Uterus (tissue), 4 donors: Measurements from ENCODE around the gene KANSL1. TPM values are rescaled to one million over a fixed set of nuclear protein-coding genes. Genes with fewer than 3 reads are reported as not detected.
"Not testable (repeated sequence)": the region's sequence is repeated elsewhere in the genome, so short reads cannot be mapped to it uniquely, and the experiment has no call there.

Experiments used
- DNase-seq, 2 donors: peaks; one replicate each; pipeline ENCODE4 v3.0.0-alpha.2; 2019 to 2020
- H3K27ac ChIP-seq, 2 donors: fragments of 200-600 bp; sonication (generic); 1 replicate in 1 of 2; 2 replicates in 1 of 2; pipeline ENCODE4 v1.5.1; 2016 to 2018
- H3K27me3 ChIP-seq, 2 donors: fragments of 200-600 bp; sonication (generic); one replicate each; pipeline ENCODE4 v1.5.1; 2018 to 2019; ENCODE audit warnings: control low read depth in 1 of 2
- H3K36me3 ChIP-seq, 2 donors: fragments of 200-600 bp; sonication (generic); one replicate each; pipeline ENCODE4 v1.5.1; 2019; ENCODE audit warnings: control low read depth in 1 of 2
- H3K4me1 ChIP-seq, 2 donors: fragments of 200-600 bp; sonication (generic); one replicate each; pipeline ENCODE4 v1.5.1; 2018 to 2019; ENCODE audit warnings: control low read depth in 1 of 2
- H3K4me3 ChIP-seq, 2 donors: fragments of 200-600 bp; sonication (generic); 1 replicate in 1 of 2; 2 replicates in 1 of 2; pipeline ENCODE4 v1.5.1; 2018 to 2019; ENCODE audit warnings: mild to moderate bottlenecking in 1 of 2
- H3K9me3 ChIP-seq, 2 donors: fragments of 200-600 bp; sonication (generic); one replicate each; pipeline ENCODE4 v1.5.1; 2019; ENCODE audit warnings: control low read depth in 1 of 2
- CTCF ChIP-seq, 4 experiments: fragments of 200-600 bp in 2 of 4; fragments of 450-650 bp in 2 of 4; sonication (generic) in 2 of 4; IDR thresholded peaks; one replicate each; pipeline ENCODE4 v1.5.1; 2016 to 2019; ENCODE audit warnings: antibody characterized with exemption in 4 of 4, mild to moderate bottlenecking in 2 of 4, moderate library complexity in 1 of 4
- POLR2A ChIP-seq, 2 donors: fragments of 450-650 bp; IDR thresholded peaks; one replicate each; pipeline ENCODE4 v1.6.1; 2016; ENCODE audit warnings: antibody characterized with exemption in 2 of 2, mild to moderate bottlenecking in 1 of 2, moderate library complexity in 1 of 2
- intact Hi-C: fragments of 100-400 bp; cut with DNase I; formaldehyde crosslinking; loops from one replicate; pipeline ENCODE4 v1.15.1; 2023; ENCODE audit warnings: low total_unique reads
- total RNA-seq, 4 donors: library from RNA; depleted of rRNA in 3 of 4; stranded (reverse); fragments of >200 nt in 3 of 4; gene quantifications; one replicate each; pipeline versions ENCODE4 v1.1.0 to v1.2.4, GENCODE V29; 2014 to 2023
- donor health status: DM: yes; HTN: yes; CAD: no.

Gene KANSL1
- total RNA-seq, 4 donors from 2014 or later: 55.8 to 192 (median 146) TPM

- Histone ChIP-seq H3K27me3 (no peaks in the 10 kb centered on the region), H3K27ac (no peak overlapping the region), H3K4me1 (peaks cover 0 to 8% of the 10 kb centered on the region in 2 donors), H3K4me3 (no peak overlapping the region), H3K36me3 (no peaks in the 10 kb centered on the region), H3K9me3 (no peaks in the 10 kb centered on the region)
- TF ChIP-seq POLR2A (IDR thresholded peaks at IDR 0.05): no peak
- no peak for TF ChIP-seq CTCF (IDR thresholded peaks at IDR 0.05)
- DNase-seq: no peak
- intact Hi-C loops: loop anchor here (10.0 kb wide), 1 partner anchor 65 kb away; no protein-coding TSS in a partner anchor
Measured at GRCh38 chr17:46089389-46089965, 103.8 kb downstream of the KANSL1 start.

- Histone ChIP-seq H3K9me3 (no peaks in the 10 kb centered on the region), H3K27me3 (no peaks in the 10 kb centered on the region), H3K27ac (no peak overlapping the region), H3K4me3 (no peak overlapping the region), H3K4me1 (peaks cover 0 to 8% of the 10 kb centered on the region in 2 donors), H3K36me3 (no peaks in the 10 kb centered on the region)
- TF ChIP-seq POLR2A (IDR thresholded peaks at IDR 0.05): no peak
- no peak for TF ChIP-seq CTCF (IDR thresholded peaks at IDR 0.05)
- DNase-seq: no peak
- intact Hi-C loops: loop anchor here (10.0 kb wide), 1 partner anchor 66 kb away; no protein-coding TSS in a partner anchor
Measured at GRCh38 chr17:46088595-46088994, 104.6 kb downstream of the KANSL1 start.

- intact Hi-C loops: loop anchor here (10.0 kb wide), 1 partner anchor 67 kb away; no protein-coding TSS in a partner anchor
- H3K4me1 ChIP-seq: peaks cover 0 to 12% of the 10 kb centered on the region in 2 donors
Measured at GRCh38 chr17:46087871-46088270, 105.4 kb downstream of the KANSL1 start.

GRCh38 chr17:46086821-46087220 is 106.4 kb downstream of the KANSL1 start:
- H3K27ac ChIP-seq: no peak overlapping the region
- no peak for DNase-seq
- intact Hi-C loops: loop anchor here (10.0 kb wide), 1 partner anchor 68 kb away; no protein-coding TSS in a partner anchor
- TF ChIP-seq CTCF (IDR thresholded peaks at IDR 0.05) (no peak), POLR2A (IDR thresholded peaks at IDR 0.05) (no peak)
- no peak overlapping the region for H3K4me3 ChIP-seq
- no peaks in the 10 kb centered on the region for H3K9me3 ChIP-seq
- no peaks in the 10 kb centered on the region for H3K36me3 ChIP-seq
- peaks cover 5 to 12% of the 10 kb centered on the region in 2 donors for H3K4me1 ChIP-seq
- no peaks in the 10 kb centered on the region for H3K27me3 ChIP-seq

More at GRCh38 chr17:46087871-46088270, 105.4 kb downstream of the KANSL1 start:
- not testable (repeated sequence) for H3K9me3 ChIP-seq, H3K4me3 ChIP-seq, DNase-seq, H3K36me3 ChIP-seq, H3K27ac ChIP-seq, H3K27me3 ChIP-seq

- intact Hi-C loops: loop anchor here (10.0 kb wide), 1 partner anchor 69 kb away; no protein-coding TSS in a partner anchor
- peaks cover 5 to 12% of the 10 kb centered on the region in 2 donors for H3K4me1 ChIP-seq
Measured at GRCh38 chr17:46085522-46085921, 107.7 kb downstream of the KANSL1 start.

More at GRCh38 chr17:46085522-46085921, 107.7 kb downstream of the KANSL1 start:
- DNase-seq: no peak
- Histone ChIP-seq H3K36me3 (no peaks in the 10 kb centered on the region), H3K27ac (no peak overlapping the region), H3K4me3 (no peak overlapping the region), H3K9me3 (no peaks in the 10 kb centered on the region), H3K27me3 (no peaks in the 10 kb centered on the region)
- TF ChIP-seq POLR2A (IDR thresholded peaks at IDR 0.05) (no peak), CTCF (IDR thresholded peaks at IDR 0.05) (no peak)
